NCI-H2081 (cell line): Measurements from ENCODE around the gene HPRT1.

Experiments
- DNase-seq, 2 experiments: peaks; one replicate each; lab custom pipeline; 2025; lab: John Stamatoyannopoulos, UW

Gene HPRT1

DNA sequence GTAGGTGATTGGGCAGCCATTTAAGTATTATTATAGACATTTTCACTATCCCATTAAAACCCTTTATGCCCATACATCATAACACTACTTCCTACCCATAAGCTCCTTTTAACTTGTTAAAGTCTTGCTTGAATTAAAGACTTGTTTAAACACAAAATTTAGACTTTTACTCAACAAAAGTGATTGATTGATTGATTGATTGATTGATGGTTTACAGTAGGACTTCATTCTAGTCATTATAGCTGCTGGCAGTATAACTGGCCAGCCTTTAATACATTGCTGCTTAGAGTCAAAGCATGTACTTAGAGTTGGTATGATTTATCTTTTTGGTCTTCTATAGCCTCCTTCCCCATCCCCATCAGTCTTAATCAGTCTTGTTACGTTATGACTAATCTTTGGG, 16.3 kb downstream of the HPRT1 start:
- no peak for DNase-seq

DNA sequence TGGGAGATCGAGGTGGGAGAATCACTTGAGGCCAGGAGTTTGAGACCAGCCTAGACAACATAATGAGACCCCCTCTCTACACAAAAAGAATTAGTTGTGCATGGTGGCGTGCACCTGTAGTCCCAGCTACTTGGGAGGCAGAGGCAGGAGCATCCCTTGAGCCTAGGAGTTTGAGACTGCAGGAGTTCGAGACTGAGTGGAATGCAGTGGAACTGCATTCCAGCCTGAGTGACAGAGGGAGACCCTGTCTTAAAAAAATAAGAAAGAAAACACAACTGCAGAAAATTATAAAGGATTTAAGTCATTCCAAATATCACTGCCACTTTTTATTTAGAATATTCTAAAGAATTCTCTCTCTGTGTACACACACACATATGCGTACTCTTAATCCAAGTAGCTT, 18.4 kb downstream of the HPRT1 start:
- no peak for DNase-seq

GRCh38 chrX:134480061-134480460, 20.1 kb downstream of the HPRT1 start:
- DNase-seq = no peak

- no peak for DNase-seq
Observed at GRCh38 chrX:134481339-134481738, 21.4 kb downstream of the HPRT1 start.

GRCh38 chrX:134482371-134482770, 22.4 kb downstream of the HPRT1 start:
- DNase-seq = no peak

- peak; percentile 17 to 27 for DNase-seq
Observed at GRCh38 chrX:134484039-134484438, 24.1 kb downstream of the HPRT1 start.

- DNase-seq = no peak
Observed at GRCh38 chrX:134501941-134502340, 42.0 kb downstream of the HPRT1 start.

DNA sequence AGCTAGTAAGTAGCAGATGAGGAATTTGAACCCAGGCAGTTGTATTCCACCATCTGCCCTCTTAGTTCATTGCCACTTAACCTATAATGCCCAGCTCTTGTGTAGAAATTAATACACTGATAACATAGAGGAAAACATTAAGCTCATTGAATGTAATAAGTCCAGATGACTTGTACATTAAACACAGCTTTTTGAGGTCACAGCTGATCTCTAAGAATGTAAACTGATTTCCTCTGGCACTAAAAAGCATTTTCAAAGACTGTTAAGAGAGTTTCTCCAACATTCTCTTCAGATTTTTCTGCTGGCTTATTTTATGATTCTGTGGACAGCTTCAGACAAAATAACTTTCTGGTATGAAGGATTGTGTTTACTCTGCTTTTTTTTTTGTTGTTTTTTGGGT, 42.7 kb downstream of the HPRT1 start:
- DNase-seq = no peak

DNA sequence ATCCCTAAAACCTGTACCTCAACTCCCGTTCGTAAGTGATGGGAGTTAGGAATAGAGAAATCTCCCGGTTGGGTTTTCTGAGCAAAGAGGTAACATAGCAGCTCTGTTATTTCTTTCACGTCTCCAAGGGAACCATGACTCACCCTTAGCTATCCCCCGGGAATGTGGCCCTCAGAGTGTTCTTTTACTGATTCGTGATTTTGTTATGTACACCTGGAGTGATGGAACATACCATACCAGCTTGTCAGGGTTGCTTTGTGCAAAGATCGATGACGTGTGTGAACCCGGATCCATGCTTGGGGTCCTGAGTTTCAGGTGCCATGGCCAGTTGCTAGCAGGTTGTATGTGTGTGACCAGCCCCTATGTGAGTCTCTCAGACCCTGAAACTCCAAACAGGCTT, 52.6 kb downstream of the HPRT1 start:
- no peak for DNase-seq

DNA sequence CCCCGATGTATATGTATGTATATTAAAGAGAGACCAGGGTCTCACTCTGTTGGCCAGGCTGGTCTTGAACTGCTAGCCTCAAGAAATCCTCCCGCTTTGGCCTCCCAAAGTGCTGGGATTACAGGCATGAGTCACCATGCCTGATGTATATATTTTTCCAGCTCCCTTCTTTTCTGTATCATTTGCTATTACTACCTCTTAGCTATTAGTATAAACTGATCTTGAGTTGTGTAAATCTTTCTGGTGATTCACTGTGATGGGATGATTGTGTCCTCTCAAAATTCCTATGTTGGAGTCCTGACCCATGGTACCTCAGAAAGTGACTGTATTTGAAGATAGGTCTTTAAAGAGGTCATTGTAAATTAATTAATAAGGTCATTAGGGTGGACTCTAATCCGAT, 53.1 kb downstream of the HPRT1 start:
- no peak for DNase-seq

DNA sequence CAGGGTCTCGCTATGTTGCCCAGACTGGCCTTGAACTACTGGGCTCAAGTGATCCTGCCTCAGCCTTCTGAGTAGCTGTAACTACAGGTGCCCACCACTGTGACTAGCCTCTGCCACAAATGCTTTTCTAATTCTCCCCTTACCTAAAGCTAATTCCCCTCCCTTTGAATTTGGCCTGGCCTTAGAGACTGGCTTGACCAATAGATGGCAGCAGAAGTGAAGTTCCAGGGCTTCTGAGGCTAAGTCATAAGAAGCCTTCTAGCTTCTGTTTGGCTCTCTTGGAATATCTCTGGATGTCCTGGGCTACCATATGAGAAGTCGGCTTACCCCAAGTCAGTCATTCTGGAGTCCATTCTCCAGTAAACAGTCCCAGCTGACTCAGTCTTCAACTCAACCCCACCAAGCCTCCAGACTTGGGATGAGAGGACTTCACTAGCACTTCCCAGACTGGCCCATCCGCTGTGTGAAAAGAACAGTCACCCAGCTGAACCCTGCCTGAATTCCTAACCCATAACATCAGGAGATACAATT, 61.0 kb downstream of the HPRT1 start:
- peak; percentile 30 to 62 for DNase-seq

GRCh38 chrX:134524181-134524580, 64.2 kb downstream of the HPRT1 start:
- no peak for DNase-seq

DNA sequence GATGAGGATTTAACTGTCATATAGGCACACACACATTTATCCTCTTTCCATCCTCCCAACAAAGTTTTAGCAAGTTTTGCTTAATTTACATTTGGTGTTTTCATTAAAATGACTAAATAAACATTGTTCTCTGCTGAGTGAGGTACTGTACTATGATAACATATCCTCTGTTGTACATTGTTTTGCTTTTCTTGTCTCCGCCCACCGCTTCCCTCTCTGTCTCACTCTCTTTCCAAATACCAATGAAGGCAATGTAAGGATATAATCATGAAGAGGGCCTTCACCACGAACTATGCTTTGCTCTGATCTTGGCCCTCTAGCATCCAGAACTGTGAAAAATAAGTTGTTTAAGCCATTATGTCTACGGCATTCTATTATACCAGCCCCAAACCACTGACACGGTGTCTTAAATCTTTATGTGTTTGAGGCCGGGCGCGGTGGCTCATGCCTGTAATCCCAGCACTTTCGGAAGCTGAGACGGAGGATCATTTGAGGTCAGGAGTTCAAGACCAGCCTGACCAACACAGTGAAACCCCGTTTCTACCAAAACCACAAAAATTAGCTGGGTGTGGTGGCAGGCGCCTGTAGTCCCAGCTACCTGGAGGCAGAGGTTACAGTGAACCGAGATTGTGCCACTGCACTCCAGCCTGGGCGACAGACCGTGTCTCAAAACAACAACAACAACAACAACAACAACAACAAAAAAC, 65.3 kb downstream of the HPRT1 start:
- DNase-seq = no peak

GRCh38 chrX:134526399-134526798, 66.4 kb downstream of the HPRT1 start:
- no peak for DNase-seq

- DNase-seq = no peak
Observed at GRCh38 chrX:134528960-134529359, 69.0 kb downstream of the HPRT1 start.

DNA sequence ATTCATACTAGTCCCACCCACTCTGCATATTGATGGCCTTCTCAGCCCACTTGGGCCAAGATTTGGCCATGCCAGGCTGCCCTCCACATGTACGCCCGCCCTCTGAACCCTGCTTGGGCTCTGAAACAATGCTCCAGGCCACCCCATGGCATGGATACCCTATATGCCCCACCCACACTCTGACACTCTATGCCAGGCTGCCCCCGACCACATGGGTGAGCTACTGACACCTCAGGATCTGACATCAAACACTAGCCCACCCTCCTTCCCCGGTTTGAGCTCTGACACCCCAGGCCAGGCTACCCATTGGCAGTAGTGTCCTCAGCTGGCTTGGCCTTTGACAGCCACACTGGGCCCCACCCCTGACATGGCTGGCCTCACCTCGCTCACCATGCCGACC, 69.5 kb downstream of the HPRT1 start:
- DNase-seq = no peak

GRCh38 chrX:134530845-134531244, 70.9 kb downstream of the HPRT1 start:
- DNase-seq = no peak

DNA sequence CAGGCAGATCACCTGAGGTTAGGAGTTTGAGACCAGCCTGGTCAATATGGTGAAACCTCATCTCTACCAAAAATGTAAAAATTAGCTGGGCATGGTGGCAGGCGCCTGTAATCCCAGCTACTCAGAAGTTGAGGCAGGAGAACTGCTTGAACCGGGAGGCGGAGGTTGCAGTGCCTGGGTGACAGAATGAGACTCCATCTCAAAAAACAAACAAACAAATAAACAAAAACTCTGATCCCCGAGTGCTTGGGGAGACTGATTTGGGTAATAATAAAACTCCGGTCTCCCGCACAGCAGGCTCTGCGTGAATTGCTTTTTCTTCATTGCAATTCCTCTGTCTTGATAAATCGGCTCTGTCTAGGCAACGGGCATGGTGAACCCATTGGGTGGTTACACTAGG, 73.4 kb downstream of the HPRT1 start:
- no peak for DNase-seq

DNA sequence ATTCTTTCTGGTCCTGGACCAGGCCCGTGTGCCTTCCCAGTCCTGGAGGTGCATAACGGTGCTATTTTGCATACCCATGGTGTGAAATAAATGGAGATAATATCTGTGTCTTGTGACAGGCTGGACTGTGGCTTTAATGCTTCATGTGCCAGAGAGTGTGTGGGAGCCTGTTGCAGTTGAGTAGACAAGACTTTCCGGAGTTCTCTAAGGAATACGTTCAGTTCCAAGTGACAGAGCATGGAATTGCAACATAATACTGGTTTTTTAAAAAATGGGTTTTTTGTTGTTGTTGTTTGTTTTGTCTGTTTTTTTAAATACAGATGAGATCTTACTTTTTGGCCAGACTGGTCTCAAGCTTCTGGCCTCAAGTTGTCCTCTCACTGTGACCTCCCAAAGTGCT, 74.0 kb downstream of the HPRT1 start:
- DNase-seq = no peak

DNA sequence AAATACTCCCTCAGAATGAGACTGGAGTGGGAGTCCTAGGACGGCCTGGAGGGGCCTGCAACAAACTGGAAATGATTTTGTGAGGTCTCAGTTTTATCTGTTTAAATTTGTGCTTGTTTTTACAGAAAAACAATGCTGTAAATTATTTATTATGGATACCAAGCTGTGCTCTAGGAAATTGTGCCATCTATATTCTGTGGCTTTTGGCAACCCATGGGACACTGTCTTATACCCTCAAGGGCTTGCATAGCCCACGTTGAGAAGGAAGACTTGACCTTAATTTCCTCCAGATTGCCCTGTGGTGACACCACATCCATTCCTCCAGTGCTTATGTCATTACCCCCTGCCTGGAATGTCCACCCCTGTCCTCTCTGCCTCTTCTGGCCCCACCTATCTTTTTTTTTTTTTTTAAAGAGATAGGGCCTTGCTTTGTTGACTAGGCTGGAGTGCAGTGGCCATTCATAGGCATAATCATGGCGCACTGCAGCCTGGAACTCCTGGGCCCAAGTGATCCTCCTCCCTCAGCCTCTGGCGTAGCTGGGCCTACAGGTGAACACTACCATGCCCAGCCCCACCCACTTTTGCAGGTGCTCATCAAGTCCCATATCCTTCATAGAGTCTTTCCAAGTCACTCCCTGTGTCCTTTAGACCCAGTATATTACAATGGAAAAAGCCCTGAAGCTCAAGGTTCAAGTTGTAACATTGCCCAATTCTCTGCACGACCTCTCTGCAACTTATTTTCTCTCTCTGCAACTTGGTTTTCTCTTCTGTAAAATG, 77.4 kb downstream of the HPRT1 start:
- no peak for DNase-seq

DNA sequence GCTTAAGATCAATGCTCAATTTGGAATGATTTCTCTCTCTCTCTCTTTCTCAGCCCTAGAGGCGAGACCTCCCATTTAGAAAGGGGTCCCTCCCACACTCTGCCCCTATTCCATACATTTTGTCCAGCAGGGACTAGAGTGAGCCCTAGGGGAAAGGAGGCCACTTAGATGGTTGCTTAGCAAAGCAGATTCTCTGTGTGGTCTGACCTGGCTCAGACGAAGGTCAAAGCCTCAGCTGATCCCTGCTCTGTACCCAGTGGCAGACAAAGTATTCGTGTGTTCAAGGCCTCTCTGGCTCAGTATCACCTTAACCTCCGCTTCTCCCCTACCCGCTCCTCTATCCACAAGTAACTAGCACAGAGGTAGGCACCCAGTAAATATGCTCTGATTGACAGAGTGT, 78.4 kb downstream of the HPRT1 start:
- no peak for DNase-seq

GRCh38 chrX:134541906-134542305, 81.9 kb downstream of the HPRT1 start:
- DNase-seq = no peak

GRCh38 chrX:134542485-134542884, 82.5 kb downstream of the HPRT1 start:
- peak; percentile 69 to 83 for DNase-seq
